ENCODE results near the gene HSD17B13.
A peak's percentile ranks its signal among the peaks of the same experiment; 100 is the strongest.

Gene HSD17B13

GRCh38 chr4:87322754-87323153 lies at the start of gene HSD17B13:
TSS of gene HSD17B13 (minus strand) at chr4:87322882. CDS start at chr4:87322841, 41 bp downstream.
- Histone ChIP-seq H3K27me3 (ENCODE audit: control insufficient read depth, insufficient read depth, low read length) (no peaks in the 10 kb centered on the region), H3K9me3 (ENCODE audit: control insufficient read depth, insufficient read depth, low read length) (no peaks in the 10 kb centered on the region), H3K4me3 (ENCODE audit: low read depth, low read length) (no peak within 1 kb of the TSS), H3K36me3 (ENCODE audit: control insufficient read depth, insufficient read depth, low read length) (no peaks in the 10 kb centered on the region), H3K9ac (ENCODE audit: low read depth, low read length) (no peak within 1 kb of the TSS), H3K27ac (ENCODE audit: low read depth, low read length) (no peak within 1 kb of the TSS), H3K4me1 (ENCODE audit: control insufficient read depth, insufficient read depth, low read length) (no peaks in the 10 kb centered on the region)

GRCh38 chr4:87370068-87370467 lies 47.4 kb upstream of the HSD17B13 start:
- H3K9ac ChIP-seq (ENCODE audit: low read depth, low read length): no peak overlapping the region
- peaks cover 18% of the 10 kb centered on the region for H3K36me3 ChIP-seq (ENCODE audit: control insufficient read depth, insufficient read depth, low read length)
- no peak overlapping the region for H3K27ac ChIP-seq (ENCODE audit: low read depth, low read length)
- H3K4me3 ChIP-seq (ENCODE audit: low read depth, low read length): no peak overlapping the region
- 0 out of 2 replicates have a peak, but pooled peaks cover 4% of the 10 kb centered on the region for H3K4me1 ChIP-seq (ENCODE audit: control insufficient read depth, insufficient read depth, low read length)
- peaks cover 2% of the 10 kb centered on the region; the same call in 1 of the 2 replicates for H3K9me3 ChIP-seq (ENCODE audit: control insufficient read depth, insufficient read depth, low read length)
- H3K27me3 ChIP-seq (ENCODE audit: control insufficient read depth, insufficient read depth, low read length): no peaks in the 10 kb centered on the region

GRCh38 chr4:87366521-87367162 lies 44.0 kb upstream of the HSD17B13 start:
- peaks cover 2% of the 10 kb centered on the region; the same call in 1 of the 2 replicates for H3K9me3 ChIP-seq (ENCODE audit: control insufficient read depth, insufficient read depth, low read length)
- no peak overlapping the region for H3K27ac ChIP-seq (ENCODE audit: low read depth, low read length)
- H3K36me3 ChIP-seq (ENCODE audit: control insufficient read depth, insufficient read depth, low read length): peaks cover 14% of the 10 kb centered on the region
- H3K9ac ChIP-seq (ENCODE audit: low read depth, low read length): no peak overlapping the region
- H3K4me1 ChIP-seq (ENCODE audit: control insufficient read depth, insufficient read depth, low read length): 0 out of 2 replicates have a peak, but pooled peaks cover 13% of the 10 kb centered on the region
- no peaks in the 10 kb centered on the region for H3K27me3 ChIP-seq (ENCODE audit: control insufficient read depth, insufficient read depth, low read length)
- H3K4me3 ChIP-seq (ENCODE audit: low read depth, low read length): no peak overlapping the region

GRCh38 chr4:87365348-87365747 lies 42.7 kb upstream of the HSD17B13 start:
- H3K27me3 ChIP-seq (ENCODE audit: control insufficient read depth, insufficient read depth, low read length): no peaks in the 10 kb centered on the region
- H3K9me3 ChIP-seq (ENCODE audit: control insufficient read depth, insufficient read depth, low read length): peaks cover 2% of the 10 kb centered on the region; the same call in 1 of the 2 replicates
- H3K9ac ChIP-seq (ENCODE audit: low read depth, low read length): no peak overlapping the region
- no peak overlapping the region for H3K4me3 ChIP-seq (ENCODE audit: low read depth, low read length)
- peaks cover 6% of the 10 kb centered on the region; the same call in 1 of the 2 replicates for H3K36me3 ChIP-seq (ENCODE audit: control insufficient read depth, insufficient read depth, low read length)
- H3K27ac ChIP-seq (ENCODE audit: low read depth, low read length): no peak overlapping the region
- H3K4me1 ChIP-seq (ENCODE audit: control insufficient read depth, insufficient read depth, low read length): 0 out of 2 replicates have a peak, but pooled peaks cover 13% of the 10 kb centered on the region

- no peaks in the 10 kb centered on the region for H3K27me3 ChIP-seq (ENCODE audit: control insufficient read depth, insufficient read depth, low read length)
- H3K4me1 ChIP-seq (ENCODE audit: control insufficient read depth, insufficient read depth, low read length): 0 out of 2 replicates have a peak, but pooled peaks cover 9% of the 10 kb centered on the region
- no peak overlapping the region for H3K27ac ChIP-seq (ENCODE audit: low read depth, low read length)
- H3K9me3 ChIP-seq (ENCODE audit: control insufficient read depth, insufficient read depth, low read length): peaks cover 2% of the 10 kb centered on the region; the same call in 1 of the 2 replicates
- no peak overlapping the region for H3K4me3 ChIP-seq (ENCODE audit: low read depth, low read length)
- peaks cover 6% of the 10 kb centered on the region; the same call in 1 of the 2 replicates for H3K36me3 ChIP-seq (ENCODE audit: control insufficient read depth, insufficient read depth, low read length)
- H3K9ac ChIP-seq (ENCODE audit: low read depth, low read length): no peak overlapping the region
Observed at GRCh38 chr4:87363552-87363951, 40.9 kb upstream of the HSD17B13 start.

GRCh38 chr4:87360338-87360935 lies 37.8 kb upstream of the HSD17B13 start:
- H3K9me3 ChIP-seq (ENCODE audit: control insufficient read depth, insufficient read depth, low read length): no peaks in the 10 kb centered on the region
- no peak overlapping the region for H3K4me3 ChIP-seq (ENCODE audit: low read depth, low read length)
- H3K9ac ChIP-seq (ENCODE audit: low read depth, low read length): no peak overlapping the region
- no peak overlapping the region for H3K27ac ChIP-seq (ENCODE audit: low read depth, low read length)
- 0 out of 2 replicates have a peak, but pooled peaks cover 14% of the 10 kb centered on the region for H3K4me1 ChIP-seq (ENCODE audit: control insufficient read depth, insufficient read depth, low read length)
- H3K36me3 ChIP-seq (ENCODE audit: control insufficient read depth, insufficient read depth, low read length): no peaks in the 10 kb centered on the region
- no peaks in the 10 kb centered on the region for H3K27me3 ChIP-seq (ENCODE audit: control insufficient read depth, insufficient read depth, low read length)

- H3K36me3 ChIP-seq (ENCODE audit: control insufficient read depth, insufficient read depth, low read length): no peaks in the 10 kb centered on the region
- no peaks in the 10 kb centered on the region for H3K9me3 ChIP-seq (ENCODE audit: control insufficient read depth, insufficient read depth, low read length)
- no peak overlapping the region for H3K4me3 ChIP-seq (ENCODE audit: low read depth, low read length)
Observed at GRCh38 chr4:87359258-87359657, 36.6 kb upstream of the HSD17B13 start.

GRCh38 chr4:87356832-87357526 lies 34.3 kb upstream of the HSD17B13 start:
- no peaks in the 10 kb centered on the region for H3K27me3 ChIP-seq (ENCODE audit: control insufficient read depth, insufficient read depth, low read length)
- no peaks in the 10 kb centered on the region for H3K9me3 ChIP-seq (ENCODE audit: control insufficient read depth, insufficient read depth, low read length)
- H3K27ac ChIP-seq (ENCODE audit: low read depth, low read length): peak overlapping the region; percentile 73
- no peak overlapping the region for H3K4me3 ChIP-seq (ENCODE audit: low read depth, low read length)
- no peak overlapping the region for H3K9ac ChIP-seq (ENCODE audit: low read depth, low read length)
- H3K4me1 ChIP-seq (ENCODE audit: control insufficient read depth, insufficient read depth, low read length): 0 out of 2 replicates have a peak, but pooled peaks cover 5% of the 10 kb centered on the region
- H3K36me3 ChIP-seq (ENCODE audit: control insufficient read depth, insufficient read depth, low read length): no peaks in the 10 kb centered on the region

More at GRCh38 chr4:87359258-87359657, 36.6 kb upstream of the HSD17B13 start:
- H3K4me1 ChIP-seq (ENCODE audit: control insufficient read depth, insufficient read depth, low read length): 0 out of 2 replicates have a peak, but pooled peaks cover 14% of the 10 kb centered on the region
- no peaks in the 10 kb centered on the region for H3K27me3 ChIP-seq (ENCODE audit: control insufficient read depth, insufficient read depth, low read length)
- H3K9ac ChIP-seq (ENCODE audit: low read depth, low read length): no peak overlapping the region
- no peak overlapping the region for H3K27ac ChIP-seq (ENCODE audit: low read depth, low read length)

GRCh38 chr4:87354168-87355102 lies 31.8 kb upstream of the HSD17B13 start:
- 0 out of 2 replicates have a peak, but pooled peaks cover 5% of the 10 kb centered on the region for H3K4me1 ChIP-seq (ENCODE audit: control insufficient read depth, insufficient read depth, low read length)
- H3K4me3 ChIP-seq (ENCODE audit: low read depth, low read length): no peak overlapping the region
- no peak overlapping the region for H3K27ac ChIP-seq (ENCODE audit: low read depth, low read length)
- H3K9ac ChIP-seq (ENCODE audit: low read depth, low read length): no peak overlapping the region
- no peaks in the 10 kb centered on the region for H3K27me3 ChIP-seq (ENCODE audit: control insufficient read depth, insufficient read depth, low read length)
- H3K36me3 ChIP-seq (ENCODE audit: control insufficient read depth, insufficient read depth, low read length): no peaks in the 10 kb centered on the region
- no peaks in the 10 kb centered on the region for H3K9me3 ChIP-seq (ENCODE audit: control insufficient read depth, insufficient read depth, low read length)

- Histone ChIP-seq H3K4me3 (ENCODE audit: low read depth, low read length) (no peak overlapping the region), H3K27ac (ENCODE audit: low read depth, low read length) (no peak overlapping the region), H3K36me3 (ENCODE audit: control insufficient read depth, insufficient read depth, low read length) (no peaks in the 10 kb centered on the region), H3K9me3 (ENCODE audit: control insufficient read depth, insufficient read depth, low read length) (no peaks in the 10 kb centered on the region), H3K4me1 (ENCODE audit: control insufficient read depth, insufficient read depth, low read length) (0 out of 2 replicates have a peak, but pooled peaks cover 5% of the 10 kb centered on the region), H3K27me3 (ENCODE audit: control insufficient read depth, insufficient read depth, low read length) (no peaks in the 10 kb centered on the region), H3K9ac (ENCODE audit: low read depth, low read length) (no peak overlapping the region)
Observed at GRCh38 chr4:87353592-87353991, 30.9 kb upstream of the HSD17B13 start.
